DMS 273 (cell line): ENCODE data around the gene COL4A6.
A peak's percentile ranks its signal among the peaks of the same experiment; 100 is the strongest.

Experiments used
- DNase-seq: peaks from one replicate; lab custom pipeline; 2025; ENCODE audit not compliant: unreplicated experiment; lab: John Stamatoyannopoulos, UW

COL4A6 gene

DNA sequence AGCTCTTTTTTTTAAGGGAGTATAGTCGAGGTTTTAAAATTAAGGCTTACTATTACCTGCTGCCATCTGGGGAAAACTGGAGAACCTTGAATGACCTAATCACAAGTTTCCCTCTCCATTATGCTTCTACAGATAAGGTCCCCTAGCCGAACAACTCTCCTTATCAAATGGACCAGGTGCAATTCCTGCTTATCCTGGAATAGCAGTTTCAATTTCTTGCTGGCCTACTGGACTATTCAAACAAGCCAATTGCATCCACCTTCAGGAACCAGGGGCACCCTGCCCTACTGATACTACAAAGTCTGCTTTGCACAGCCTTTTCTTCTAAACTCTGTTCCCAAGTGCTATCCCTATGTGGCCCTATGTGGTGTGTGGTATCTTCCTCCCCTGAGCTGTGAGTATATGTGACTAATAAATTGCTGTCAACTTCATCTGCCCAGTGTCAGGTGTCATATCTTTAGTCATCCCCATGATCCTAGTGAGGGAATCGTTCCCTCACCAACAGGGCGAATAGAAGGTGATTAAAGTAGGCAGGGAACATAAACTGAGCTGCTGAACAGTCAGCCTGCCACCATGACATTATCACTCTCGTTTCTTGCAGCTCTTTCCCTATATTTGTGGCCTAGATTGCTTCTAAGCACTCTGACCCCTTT, 218.1 kb downstream of the COL4A6 start:
- DNase-seq = no peak

- DNase-seq = no peak
These were observed 220.3 kb downstream of the COL4A6 start for GRCh38 chrX:108217876-108218275.

DNA sequence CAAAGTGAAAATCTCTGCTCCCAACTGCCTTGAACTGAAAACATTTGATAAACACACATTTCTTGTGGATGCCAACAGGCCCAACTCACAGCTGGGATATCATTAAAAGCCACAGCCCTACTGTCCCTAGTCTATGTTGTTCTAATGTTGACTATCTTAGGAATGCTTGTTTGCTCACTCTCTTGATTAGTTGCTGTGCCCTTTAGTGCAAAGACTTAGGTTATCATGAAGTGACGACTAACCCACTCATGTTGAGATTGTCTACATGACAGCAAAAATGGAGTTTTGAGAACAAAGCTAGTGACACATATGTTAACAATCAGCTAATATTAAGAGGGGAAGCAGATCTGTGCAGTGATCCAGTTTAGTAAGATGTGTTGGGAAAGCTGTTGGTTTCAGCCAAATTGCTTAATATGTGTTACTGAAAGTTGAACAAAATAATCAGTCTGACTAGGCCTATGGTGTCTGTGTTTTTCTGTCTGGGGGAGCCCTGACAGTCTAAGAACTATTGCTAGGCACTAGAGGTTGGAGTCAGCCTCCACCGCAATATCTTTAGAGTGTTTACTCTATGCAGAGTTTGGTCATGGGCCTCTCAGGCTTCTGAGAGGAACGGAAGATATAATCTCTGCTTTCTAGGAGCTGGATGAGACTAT, 221.2 kb downstream of the COL4A6 start:
- DNase-seq = no peak

DNA sequence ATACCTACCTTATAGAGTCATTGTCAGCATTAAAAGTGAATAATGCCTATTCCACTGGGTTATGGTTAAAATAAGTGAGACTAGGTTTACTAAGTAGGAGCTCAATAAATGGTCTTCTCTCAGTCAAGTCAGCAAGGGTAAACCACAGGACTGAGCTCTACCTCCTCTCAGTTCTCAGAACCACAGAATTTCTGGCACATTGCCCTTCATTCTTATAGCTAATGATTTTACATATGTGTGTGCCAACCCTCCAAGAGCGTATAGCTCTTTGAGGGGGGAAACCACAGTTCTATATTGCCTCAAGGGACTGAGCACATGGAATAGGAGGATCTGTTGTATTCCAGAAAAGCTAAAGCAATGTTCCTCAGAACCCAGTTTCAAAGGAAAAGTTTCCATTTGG, 221.8 kb downstream of the COL4A6 start:
- no peak for DNase-seq

GRCh38 chrX:108211301-108211700, 226.9 kb downstream of the COL4A6 start:
- DNase-seq = no peak

DNA sequence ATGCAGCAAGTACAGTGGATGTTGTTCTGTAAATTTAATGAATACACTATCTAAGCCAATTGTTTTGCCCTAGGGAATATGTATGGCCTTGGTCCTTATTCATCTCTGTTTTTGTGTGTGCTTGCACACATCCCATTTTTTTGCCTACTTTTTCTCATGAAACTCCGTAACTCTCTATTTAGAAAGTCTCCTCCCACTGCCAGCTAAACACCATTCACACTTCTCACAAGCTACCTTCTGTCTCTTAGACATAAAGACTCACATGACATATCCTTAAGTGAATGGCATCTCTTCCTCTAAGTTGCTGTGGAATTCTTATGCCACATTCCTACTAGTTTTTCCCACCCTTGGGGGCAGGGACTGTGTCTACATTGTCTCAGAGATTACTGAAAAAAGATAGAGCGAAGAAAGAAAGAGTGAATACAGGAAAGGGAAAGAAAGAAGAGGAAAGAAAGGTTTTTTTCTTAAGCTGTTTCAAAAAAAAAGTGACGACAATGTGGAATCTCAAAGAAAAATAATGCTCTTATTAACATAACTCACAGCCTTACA, 229.1 kb downstream of the COL4A6 start:
- DNase-seq = no peak

DNA sequence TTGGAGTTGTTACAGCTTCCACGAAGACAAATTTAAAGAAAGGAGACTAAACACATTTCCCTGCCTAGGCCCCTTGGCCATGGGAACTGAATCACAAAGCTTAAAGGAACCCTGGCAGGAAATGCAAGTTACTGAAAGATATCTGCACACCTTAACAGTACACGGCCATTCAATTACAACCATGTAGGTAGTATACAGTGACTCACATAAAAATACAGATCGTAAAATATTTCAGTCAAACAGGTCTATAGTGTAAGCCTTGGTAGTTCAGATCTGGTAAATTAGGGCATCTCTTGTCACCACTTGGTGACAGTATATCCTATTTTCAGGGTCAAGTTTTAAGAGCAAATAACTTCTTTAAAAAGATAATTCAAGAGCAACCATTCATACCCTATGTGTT, 234.7 kb downstream of the COL4A6 start:
- DNase-seq = no peak

DNA sequence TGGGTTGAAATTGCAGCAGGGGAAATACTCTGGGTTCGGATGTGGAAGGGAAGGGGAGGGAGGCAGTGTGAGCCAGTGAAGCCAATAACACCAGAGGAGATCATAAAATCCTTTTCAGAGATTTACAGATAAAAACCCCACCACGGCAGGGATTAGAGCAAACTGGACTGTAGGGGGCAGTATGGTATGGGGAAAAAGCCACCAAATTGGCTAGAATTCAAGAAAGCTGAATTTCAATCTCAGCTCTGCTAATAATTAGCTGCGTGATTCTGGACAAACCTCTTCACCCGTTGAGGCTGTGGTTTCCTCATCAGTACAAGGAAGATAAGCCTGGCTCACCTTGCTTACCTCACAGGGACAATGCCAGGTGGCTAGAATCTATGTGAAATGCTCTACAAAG, 238.5 kb downstream of the COL4A6 start:
- peak; percentile 82 for DNase-seq

GRCh38 chrX:108199041-108199440, 239.2 kb downstream of the COL4A6 start:
- no peak for DNase-seq

- no peak for DNase-seq
These were observed 239.8 kb downstream of the COL4A6 start for GRCh38 chrX:108198420-108198819.

DNA sequence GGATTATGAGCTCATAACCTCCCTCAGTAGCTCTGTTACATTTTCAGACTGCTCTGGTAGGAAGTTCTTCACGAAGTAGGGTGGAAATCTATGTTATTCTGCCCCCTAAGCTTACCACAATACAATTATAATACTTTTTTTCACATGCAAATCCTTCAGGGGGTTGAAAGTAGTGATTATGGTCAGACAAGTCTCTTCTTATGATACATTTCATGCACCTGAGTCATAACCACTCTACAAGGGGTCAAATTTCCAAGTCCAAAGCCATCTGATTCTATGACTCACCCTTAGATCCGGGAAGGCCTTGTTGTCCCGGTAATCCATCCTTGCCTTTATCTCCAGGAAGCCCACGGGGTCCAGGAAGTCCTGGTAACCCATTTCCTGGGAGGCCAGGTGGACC, 251.4 kb downstream of the COL4A6 start:
- no peak for DNase-seq

GRCh38 chrX:108178143-108178498, 260.1 kb downstream of the COL4A6 start:
- DNase-seq = peak; percentile 29

- no peak for DNase-seq
These were observed 260.7 kb downstream of the COL4A6 start for GRCh38 chrX:108177351-108178142.

GRCh38 chrX:108173874-108174273, 264.3 kb downstream of the COL4A6 start:
- no peak for DNase-seq

- DNase-seq = no peak
These were observed 266.6 kb downstream of the COL4A6 start for GRCh38 chrX:108171671-108172070.

GRCh38 chrX:108169768-108170167, 268.5 kb downstream of the COL4A6 start:
- DNase-seq = no peak

DNA sequence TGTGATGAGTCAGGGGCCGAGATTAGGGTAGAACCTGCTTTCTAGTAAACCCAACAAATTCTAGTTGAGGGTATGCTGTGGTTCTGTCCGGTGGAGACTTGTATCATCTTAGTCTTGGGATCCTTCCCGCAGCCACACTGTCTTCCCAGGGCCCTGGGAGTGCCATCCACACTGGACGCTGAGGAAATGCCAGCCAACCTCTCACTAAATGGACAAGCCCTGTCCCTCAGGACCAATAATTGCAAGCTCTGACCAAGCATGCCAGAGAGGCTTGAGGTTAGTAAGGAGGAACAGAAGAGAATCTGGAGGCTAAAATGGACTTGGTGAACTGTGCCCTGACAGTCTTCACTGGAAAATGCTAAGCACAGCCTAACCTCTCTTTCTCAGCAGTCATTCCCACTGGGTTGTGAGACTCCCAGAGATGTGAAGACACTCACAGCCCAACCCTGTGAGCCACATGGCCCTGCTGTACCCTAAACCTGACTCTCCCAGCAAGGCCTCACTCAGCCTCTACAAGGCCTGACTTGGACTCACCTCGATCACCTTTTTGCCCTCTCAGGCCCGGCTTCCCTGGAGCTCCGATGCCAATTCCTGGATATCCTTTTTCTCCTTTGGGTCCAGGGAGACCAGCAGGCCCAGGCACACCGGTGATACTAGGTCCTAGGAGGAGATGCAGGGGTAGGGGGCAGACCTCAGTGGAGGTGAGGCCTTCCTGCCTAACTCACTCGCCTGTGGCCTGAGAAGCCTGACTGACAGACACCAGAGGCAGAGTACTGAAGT, 269.1 kb downstream of the COL4A6 start:
- DNase-seq = no peak

GRCh38 chrX:108167211-108167872, 270.9 kb downstream of the COL4A6 start:
- DNase-seq = no peak

DNA sequence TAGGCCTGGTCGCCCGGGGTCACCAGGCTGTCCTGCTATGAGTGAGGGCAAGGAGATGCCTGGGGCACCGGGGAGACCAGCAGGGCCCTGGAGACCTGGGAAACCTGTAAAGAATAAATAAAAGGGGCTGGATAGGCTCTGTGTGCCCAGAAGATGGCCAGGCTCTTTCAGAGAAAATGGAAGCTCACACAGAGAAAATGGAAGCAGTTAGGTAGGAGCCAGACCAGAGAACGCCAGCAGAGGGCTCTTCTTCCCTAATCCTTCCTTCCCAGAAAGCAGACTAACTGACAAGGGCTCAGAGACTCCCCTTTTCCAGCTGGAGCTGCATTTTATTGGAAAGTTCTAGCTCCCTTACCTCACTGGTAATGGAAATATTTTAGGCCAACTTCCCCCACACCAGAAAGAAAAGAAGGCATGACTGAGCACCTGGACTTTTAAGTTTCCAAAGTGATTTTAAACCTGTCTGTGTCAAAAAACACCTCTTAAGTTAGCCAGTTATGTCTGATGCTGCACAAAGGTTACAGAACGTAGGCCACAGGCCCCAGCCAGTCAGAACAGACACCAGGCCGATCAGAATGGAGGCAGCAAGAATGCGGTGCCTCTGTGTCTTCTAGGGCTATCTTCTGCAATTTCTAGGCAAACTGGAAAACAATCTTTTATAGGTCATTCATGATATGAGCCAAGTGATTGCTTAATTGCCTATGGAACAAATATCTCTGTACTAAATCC, 272.7 kb downstream of the COL4A6 start:
- DNase-seq = peak; percentile 73
